NCI-H1417 treated with DMSO at 0.1 percent for 48 hours (cell line): Measurements from ENCODE around the gene CTNNA2.

ENCODE experiments used
- DNase-seq: peaks from one replicate; lab custom pipeline; 2025; lab: John Stamatoyannopoulos, UW

The CTNNA2 gene

GRCh38 chr2:80292474-80292873, 779.6 kb downstream of the CTNNA2 start:
- no peak for DNase-seq

GRCh38 chr2:80293039-80293438, 780.2 kb downstream of the CTNNA2 start:
- no peak for DNase-seq

DNA sequence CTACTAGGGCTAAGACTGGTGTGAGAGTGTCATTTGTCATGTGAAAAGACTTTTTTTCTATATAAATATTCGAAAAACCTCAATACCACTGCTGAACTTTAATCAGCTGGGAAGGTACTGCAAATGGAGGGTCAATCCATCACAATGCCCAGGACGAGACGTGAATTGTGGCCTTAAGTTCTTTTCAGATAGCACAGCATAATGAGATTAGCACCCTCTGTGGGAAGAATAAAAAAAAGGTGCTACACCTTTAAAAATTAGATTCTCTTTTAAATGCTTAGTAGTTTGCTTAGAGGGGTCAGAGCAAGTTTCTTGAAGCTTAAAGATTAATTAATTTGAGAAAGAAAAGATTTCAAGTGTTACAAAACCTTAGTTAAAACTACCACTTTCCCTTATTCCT, 786.1 kb downstream of the CTNNA2 start:
- no peak for DNase-seq

DNA sequence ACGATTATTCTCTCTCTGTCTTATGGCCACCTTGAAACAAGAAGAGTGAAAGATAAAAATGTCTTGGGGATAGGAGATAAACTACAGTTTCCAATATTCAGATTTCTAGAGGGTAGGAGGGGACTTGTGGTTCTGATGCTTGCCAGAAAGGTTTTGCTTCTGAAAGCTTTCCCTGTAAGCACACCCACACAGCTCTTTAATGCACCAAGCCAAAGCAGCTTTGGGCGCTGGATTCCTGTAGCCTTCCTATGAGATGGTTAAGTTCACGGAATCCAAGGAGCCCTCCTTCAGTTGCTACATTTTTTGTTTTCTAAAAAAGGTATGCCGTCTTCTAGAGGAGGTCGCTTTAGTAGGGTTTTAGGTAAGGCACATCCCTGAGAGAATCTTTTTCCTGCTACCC, 786.8 kb downstream of the CTNNA2 start:
- no peak for DNase-seq

DNA sequence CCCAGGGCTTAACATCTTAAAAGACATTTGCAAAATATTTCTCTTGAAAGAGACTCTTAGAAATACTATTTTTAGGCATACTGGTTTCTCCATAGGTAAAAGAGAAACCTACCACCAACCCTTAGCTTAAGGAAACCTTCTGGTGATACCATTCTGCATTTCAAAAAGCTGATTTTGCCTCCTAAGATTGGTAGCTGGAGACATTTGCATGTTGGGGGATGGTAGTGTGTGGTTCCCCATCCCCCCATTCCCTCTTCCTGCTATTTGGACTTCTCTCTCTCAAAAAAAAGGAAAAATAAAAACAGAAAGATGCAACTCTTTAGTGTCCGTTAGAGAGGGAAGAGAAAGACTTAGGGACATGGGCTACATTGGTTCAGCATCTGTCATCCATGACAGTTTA, 787.5 kb downstream of the CTNNA2 start:
- DNase-seq, result no peak

DNA sequence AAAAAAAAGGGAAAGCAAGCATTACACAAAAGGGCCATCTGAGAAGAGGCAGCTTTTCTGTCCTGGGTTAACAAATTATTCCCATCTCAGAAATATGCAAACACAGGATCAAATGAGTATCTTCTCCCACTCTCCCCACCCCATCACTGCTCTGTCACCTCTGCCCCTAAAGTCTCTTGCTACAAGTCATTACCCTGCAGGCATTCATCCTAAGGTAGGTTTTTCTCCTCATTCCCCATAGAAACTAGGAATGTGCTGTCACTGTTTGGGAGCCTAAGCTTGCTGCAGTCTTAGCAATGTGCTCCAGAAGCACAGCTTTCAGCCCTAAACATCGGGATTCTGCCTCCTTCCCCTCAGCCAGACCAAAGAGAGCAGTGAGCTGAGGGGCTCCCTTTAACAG, 788.1 kb downstream of the CTNNA2 start:
- no peak for DNase-seq

GRCh38 chr2:80302001-80302313, 789.1 kb downstream of the CTNNA2 start:
- DNase-seq, result no peak

- no peak for DNase-seq
These were observed 789.6 kb downstream of the CTNNA2 start for GRCh38 chr2:80302314-80303005.

GRCh38 chr2:80303006-80303908, 790.4 kb downstream of the CTNNA2 start:
- no peak for DNase-seq

DNA sequence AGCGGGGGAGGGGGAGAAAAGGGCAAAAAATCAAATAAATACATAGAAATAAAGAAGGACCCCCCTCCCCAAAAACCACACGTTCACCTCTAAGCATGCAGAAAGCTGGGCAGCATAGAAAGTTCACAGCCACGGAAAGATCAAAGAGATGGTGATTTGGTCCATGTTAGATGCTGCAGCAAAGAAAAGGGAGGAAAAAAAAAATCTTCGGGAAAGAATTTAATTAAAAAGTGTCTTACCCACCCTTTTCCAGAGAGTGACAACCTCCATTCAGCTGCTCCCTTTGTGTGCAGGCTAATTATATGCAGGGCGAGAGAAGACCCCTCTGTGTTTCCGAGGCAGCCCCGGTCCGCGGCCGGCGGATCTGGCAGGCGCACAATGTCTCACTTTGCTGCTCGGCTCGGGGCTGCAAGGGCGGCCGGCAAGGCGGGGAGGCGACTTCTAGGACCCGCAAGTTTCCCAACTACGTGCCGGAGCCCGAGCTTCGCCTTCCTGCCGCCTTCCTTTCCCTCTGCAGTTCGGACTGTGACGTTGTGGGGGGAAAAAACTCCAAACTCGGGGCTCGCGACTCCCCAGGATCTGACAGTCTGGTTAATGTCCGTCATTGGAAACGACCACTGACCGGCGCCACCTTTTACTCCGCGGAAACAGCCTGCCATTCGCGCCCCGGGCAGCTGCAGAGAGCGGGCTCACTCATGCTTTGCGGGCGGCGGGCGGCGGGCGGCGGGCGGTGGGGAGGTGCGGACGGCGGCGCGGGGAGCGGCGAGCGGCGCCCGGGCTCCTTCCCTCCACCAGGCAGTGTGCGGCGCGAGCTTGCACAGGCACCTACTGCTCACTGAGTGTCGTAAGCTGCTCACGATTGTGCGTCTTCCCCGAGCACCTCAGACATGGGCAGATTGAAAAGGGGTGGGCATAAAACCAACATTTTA, 791.3 kb downstream of the CTNNA2 start, which contains the start of gene LRRTM1:
Gene LRRTM1, minus strand, starts transcription at position 844 of the 929 bp plus-strand sequence. CDS start 933 bp downstream, outside the sequence.
- DNase-seq, result no peak

DNA sequence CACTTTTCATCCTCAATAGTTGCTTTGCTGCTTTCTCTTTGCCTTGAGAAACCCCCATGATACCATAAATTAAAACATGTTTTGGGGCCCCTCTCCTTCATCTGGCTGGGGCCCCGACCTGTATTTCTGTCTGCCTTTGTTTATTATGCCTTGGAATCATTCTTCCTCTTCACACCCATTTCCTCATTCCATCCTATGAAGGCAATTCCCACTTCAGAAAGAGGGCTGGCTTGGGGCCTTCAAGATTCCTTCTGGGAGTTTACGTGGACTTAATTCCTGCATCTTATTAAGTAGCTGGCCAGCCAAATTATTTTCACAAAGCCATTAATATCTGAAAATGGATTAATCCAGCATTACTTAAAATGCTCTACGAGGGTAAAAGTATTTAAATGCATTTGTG, 798.5 kb downstream of the CTNNA2 start:
- DNase-seq, result no peak

DNA sequence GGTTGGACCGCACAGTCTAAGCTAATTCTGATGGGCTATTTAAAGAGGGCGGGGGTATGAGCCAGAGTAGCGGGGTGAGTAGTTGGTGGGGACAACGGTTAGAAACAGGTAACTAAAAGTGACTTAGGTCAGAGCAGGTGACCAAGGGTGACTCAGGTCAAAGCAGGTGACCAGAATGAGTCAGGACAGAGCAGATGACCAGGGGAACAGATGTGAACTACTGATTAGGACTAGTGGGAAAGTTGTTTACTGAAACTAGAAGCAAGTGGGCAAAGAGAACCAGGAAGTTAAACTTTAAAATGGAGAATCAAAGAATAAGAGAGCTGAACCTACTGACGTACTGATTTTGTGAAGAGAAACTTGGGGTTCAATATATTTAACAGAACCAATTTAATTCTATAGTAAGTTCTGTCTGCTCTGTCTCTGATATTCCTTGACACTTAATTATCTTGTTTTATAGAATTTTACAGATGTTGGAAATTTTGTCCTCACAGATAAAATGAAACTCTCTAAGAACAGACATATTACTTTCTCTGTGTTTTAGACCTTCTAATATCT, 799.5 kb downstream of the CTNNA2 start:
- no peak for DNase-seq

- no peak for DNase-seq
These were observed 809.6 kb downstream of the CTNNA2 start for GRCh38 chr2:80322311-80322920.

- no peak for DNase-seq
These were observed 810.1 kb downstream of the CTNNA2 start for GRCh38 chr2:80322958-80323357.

- no peak for DNase-seq
These were observed 810.8 kb downstream of the CTNNA2 start for GRCh38 chr2:80323610-80324009.

GRCh38 chr2:80324525-80324924, 811.7 kb downstream of the CTNNA2 start:
- DNase-seq, result no peak

- DNase-seq, result no peak
These were observed 813.4 kb downstream of the CTNNA2 start for GRCh38 chr2:80326214-80326613.

- DNase-seq, result no peak
These were observed 814.0 kb downstream of the CTNNA2 start for GRCh38 chr2:80326861-80327260.

DNA sequence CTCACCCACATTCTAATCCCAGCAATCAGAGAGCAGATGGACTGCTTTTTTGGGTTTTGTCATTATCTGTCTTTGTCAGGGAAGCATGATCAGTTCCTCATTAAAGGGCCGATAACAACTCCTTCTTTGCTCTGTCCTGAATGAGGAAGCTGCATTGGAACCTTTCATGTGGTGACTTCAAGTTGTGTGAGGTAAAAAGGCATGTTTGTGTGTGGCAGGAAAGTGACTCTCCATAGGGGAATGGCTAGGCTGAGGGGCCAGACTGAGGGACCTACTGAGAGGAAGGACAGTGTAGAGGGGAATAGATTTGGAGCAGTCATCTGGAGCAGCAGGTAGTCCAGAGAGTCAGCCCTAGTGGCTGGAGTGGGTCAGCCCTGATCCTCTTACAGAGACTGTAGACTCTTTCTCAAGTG, 815.3 kb downstream of the CTNNA2 start:
- no peak for DNase-seq

GRCh38 chr2:80329491-80329890, 816.6 kb downstream of the CTNNA2 start:
- DNase-seq, result no peak
